ENCODE measurements around the gene LYPLAL1.
A peak's percentile ranks its signal among the peaks of the same experiment; 100 is the strongest.

Gene LYPLAL1

DNA sequence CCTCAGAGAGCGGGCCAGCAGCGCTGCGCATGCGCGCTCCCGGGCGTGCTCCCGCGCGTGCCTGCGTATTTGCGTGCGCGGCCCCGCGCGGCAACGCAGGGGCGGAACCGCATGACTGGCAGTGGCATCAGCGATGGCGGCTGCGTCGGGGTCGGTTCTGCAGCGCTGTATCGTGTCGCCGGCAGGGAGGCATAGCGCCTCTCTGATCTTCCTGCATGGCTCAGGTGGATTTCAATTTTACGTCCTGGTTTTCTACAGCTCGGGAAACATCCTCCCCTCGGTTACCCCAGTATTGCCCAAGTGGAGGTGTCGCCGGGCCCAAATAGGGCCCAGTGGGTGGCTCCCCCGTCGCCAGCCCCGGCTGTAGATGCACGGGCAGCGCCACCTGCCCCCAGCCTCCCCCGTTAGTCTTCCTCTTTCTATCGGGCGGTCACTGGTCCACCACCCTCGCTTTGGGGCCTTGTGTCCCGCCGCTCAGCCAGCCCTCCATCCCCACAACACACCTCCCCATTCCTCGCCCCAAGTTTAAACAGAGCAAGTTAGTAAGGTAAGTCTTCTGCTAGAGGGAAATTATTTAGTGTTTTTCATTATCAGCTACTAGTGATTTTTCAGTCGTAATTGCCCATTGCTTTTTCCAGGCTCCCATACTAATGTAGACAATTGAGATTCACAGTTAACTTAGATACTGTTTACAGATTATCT lies at the start of gene LYPLAL1:
Gene LYPLAL1, plus strand, starts transcription at position 121 of the 702 bp plus-strand sequence. Its CDS starts 13 bp downstream, at position 134.
- Histone ChIP-seq H3K9me3 (ENCODE audit: control insufficient read depth, insufficient read depth, low read length) (no peaks in the 10 kb centered on the region), H3K4me1 (ENCODE audit: insufficient read depth, low read length) (peaks cover 4% of the 10 kb centered on the region; the same call in 1 of the 2 replicates), H3K36me3 (ENCODE audit: insufficient read depth, low read length) (no peaks in the 10 kb centered on the region), H3K9ac (ENCODE audit: low read depth, low read length) (peak within 1 kb of the TSS; percentile 76)

DNA sequence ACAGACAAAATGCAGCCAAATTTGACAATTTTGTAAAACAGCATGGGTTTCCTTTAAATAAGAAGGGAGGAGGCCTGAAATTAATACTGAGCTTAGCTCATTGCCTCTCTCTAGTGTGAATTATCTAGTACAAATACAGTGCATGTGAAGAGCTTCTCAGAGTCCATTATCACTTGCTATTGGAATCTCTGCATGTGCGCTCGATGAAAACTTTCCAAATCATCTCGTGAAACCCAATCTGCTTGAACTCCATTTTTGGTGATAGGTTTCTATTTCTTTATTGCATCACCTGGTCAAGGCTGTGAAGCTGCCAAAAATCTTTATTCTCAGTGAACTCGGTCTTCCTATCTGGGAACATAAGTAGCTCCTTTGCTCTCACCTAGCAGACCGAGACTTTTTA lies 49.5 kb upstream of the LYPLAL1 start:
- H3K9ac ChIP-seq (ENCODE audit: low read depth, low read length): no peak overlapping the region
- no peaks in the 10 kb centered on the region for H3K9me3 ChIP-seq (ENCODE audit: control insufficient read depth, insufficient read depth, low read length)
- H3K4me1 ChIP-seq (ENCODE audit: insufficient read depth, low read length): no peaks in the 10 kb centered on the region; the same call in 1 of the 2 replicates
- H3K36me3 ChIP-seq (ENCODE audit: insufficient read depth, low read length): no peaks in the 10 kb centered on the region

DNA sequence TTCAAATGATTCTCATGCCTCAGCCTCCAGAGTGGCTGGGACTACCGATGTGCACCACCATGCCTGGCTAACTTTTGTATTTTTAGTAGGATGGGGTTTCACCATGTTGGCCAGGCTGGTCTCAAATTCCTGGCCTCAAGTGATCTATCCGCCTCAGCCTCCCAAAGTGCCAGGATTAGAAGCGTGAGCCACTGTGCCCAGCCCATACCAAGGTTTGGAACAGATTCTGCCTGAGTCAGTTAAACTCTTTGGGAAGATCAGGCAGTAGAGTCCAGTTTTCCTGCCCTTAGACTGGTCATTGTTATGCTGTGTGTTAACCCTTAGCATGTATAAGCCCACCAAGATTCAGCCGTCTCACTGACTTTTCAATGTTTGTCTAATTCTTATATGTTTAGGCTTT lies 48.3 kb upstream of the LYPLAL1 start:
- Histone ChIP-seq H3K9me3 (ENCODE audit: control insufficient read depth, insufficient read depth, low read length) (no peaks in the 10 kb centered on the region), H3K4me1 (ENCODE audit: insufficient read depth, low read length) (no peaks in the 10 kb centered on the region; the same call in 1 of the 2 replicates)

DNA sequence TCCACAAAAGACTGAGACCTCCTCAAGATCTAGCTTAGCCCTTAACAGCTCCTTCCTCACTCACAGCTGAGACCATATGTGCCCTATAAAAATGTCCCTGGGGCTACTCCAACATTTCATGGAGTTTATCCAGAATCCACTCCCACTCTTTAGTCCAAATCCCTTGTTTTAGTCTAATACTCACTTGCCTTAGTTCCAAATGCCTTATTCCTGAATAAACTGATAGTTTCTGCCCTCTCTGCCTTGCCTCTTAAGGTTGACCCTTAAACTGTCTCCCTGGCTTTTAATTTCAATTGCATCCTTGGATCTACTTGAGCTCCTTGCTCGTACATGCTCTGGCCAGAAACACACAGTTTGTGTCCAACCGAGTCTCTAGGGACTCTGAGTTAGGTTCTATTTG lies 47.3 kb upstream of the LYPLAL1 start:
- no peaks in the 10 kb centered on the region for H3K36me3 ChIP-seq (ENCODE audit: insufficient read depth, low read length)
- no peaks in the 10 kb centered on the region for H3K9me3 ChIP-seq (ENCODE audit: control insufficient read depth, insufficient read depth, low read length)
- no peak overlapping the region for H3K9ac ChIP-seq (ENCODE audit: low read depth, low read length)
- no peaks in the 10 kb centered on the region for H3K4me1 ChIP-seq (ENCODE audit: insufficient read depth, low read length)

More for the DNA sequence above, 48.3 kb upstream of the LYPLAL1 start:
- no peak overlapping the region for H3K9ac ChIP-seq (ENCODE audit: low read depth, low read length)
- H3K36me3 ChIP-seq (ENCODE audit: insufficient read depth, low read length): no peaks in the 10 kb centered on the region

GRCh38 chr1:219128957-219129356 lies 44.7 kb upstream of the LYPLAL1 start:
- no peaks in the 10 kb centered on the region for H3K36me3 ChIP-seq (ENCODE audit: insufficient read depth, low read length)

DNA sequence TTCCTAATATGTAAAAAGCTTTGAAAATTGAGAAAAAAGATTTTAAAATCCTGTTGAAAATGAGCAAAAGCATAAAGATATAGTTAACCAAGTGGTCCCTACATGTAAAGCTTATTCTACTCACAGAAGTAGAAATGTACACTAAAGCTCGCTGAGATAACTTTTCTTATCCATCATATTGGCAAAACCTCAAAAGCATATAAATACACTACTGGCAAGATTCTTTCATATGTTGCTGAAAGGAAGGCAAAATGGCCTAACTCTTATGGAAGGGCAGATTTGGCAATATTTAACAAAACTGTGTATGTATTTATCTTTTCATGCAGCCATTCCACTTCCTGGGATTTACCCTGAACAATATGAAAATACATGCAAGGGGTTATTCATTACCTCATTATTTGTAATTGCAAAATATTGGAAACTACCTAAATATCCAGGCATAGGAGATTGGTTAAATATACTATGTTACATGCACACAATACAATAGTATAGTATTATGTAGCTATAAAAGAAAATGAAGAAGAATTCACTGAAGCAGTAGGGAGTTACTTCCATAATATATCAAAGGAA lies 43.2 kb upstream of the LYPLAL1 start:
- H3K36me3 ChIP-seq (ENCODE audit: insufficient read depth, low read length): no peaks in the 10 kb centered on the region
- H3K9me3 ChIP-seq (ENCODE audit: control insufficient read depth, insufficient read depth, low read length): no peaks in the 10 kb centered on the region
- H3K9ac ChIP-seq (ENCODE audit: low read depth, low read length): no peak overlapping the region
- H3K4me1 ChIP-seq (ENCODE audit: insufficient read depth, low read length): no peaks in the 10 kb centered on the region

More at GRCh38 chr1:219128957-219129356, 44.7 kb upstream of the LYPLAL1 start:
- Histone ChIP-seq H3K9ac (ENCODE audit: low read depth, low read length) (no peak overlapping the region), H3K4me1 (ENCODE audit: insufficient read depth, low read length) (no peaks in the 10 kb centered on the region), H3K9me3 (ENCODE audit: control insufficient read depth, insufficient read depth, low read length) (no peaks in the 10 kb centered on the region)

- no peaks in the 10 kb centered on the region for H3K4me1 ChIP-seq (ENCODE audit: insufficient read depth, low read length)
- H3K9me3 ChIP-seq (ENCODE audit: control insufficient read depth, insufficient read depth, low read length): no peaks in the 10 kb centered on the region
- H3K36me3 ChIP-seq (ENCODE audit: insufficient read depth, low read length): no peaks in the 10 kb centered on the region
- H3K9ac ChIP-seq (ENCODE audit: low read depth, low read length): no peak overlapping the region
Observed at GRCh38 chr1:219132939-219133338, 40.7 kb upstream of the LYPLAL1 start.

- Histone ChIP-seq H3K9me3 (ENCODE audit: control insufficient read depth, insufficient read depth, low read length) (no peaks in the 10 kb centered on the region), H3K4me1 (ENCODE audit: insufficient read depth, low read length) (no peaks in the 10 kb centered on the region), H3K9ac (ENCODE audit: low read depth, low read length) (no peak overlapping the region), H3K36me3 (ENCODE audit: insufficient read depth, low read length) (no peaks in the 10 kb centered on the region)
Observed at GRCh38 chr1:219138747-219139146, 34.9 kb upstream of the LYPLAL1 start.

DNA sequence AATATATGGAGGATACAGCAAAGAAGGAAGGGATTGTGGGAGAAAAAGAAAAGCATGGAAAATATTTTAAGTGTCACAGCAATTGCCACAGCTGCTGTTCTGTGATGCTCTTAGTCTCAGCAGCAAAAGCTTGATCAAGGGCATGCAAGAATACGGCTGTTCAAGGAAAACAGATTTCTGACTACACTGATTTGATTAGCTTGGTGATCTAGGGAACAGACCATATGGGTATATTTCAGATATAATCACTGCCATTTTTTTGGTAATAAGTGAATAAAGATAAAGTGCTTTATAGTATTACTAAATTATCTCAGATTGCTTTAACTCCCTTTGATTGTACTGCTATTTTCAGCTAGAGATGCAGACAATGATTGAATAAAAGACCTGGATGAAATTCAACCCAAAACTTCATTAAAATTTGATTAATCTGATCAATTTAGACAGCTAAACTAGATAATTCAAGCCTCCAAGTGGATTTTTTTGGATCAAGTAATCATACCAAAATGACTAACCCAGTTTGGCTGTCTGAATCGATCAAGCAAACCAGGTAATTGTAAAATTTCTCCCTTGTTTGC lies 33.3 kb upstream of the LYPLAL1 start:
- no peaks in the 10 kb centered on the region for H3K9me3 ChIP-seq (ENCODE audit: control insufficient read depth, insufficient read depth, low read length)
- H3K4me1 ChIP-seq (ENCODE audit: insufficient read depth, low read length): no peaks in the 10 kb centered on the region
- no peaks in the 10 kb centered on the region for H3K36me3 ChIP-seq (ENCODE audit: insufficient read depth, low read length)
- no peak overlapping the region for H3K9ac ChIP-seq (ENCODE audit: low read depth, low read length)

- Histone ChIP-seq H3K9ac (ENCODE audit: low read depth, low read length) (no peak overlapping the region), H3K4me1 (ENCODE audit: insufficient read depth, low read length) (no peaks in the 10 kb centered on the region), H3K36me3 (ENCODE audit: insufficient read depth, low read length) (no peaks in the 10 kb centered on the region), H3K9me3 (ENCODE audit: control insufficient read depth, insufficient read depth, low read length) (no peaks in the 10 kb centered on the region)
Observed at GRCh38 chr1:219143735-219144134, 29.9 kb upstream of the LYPLAL1 start.

DNA sequence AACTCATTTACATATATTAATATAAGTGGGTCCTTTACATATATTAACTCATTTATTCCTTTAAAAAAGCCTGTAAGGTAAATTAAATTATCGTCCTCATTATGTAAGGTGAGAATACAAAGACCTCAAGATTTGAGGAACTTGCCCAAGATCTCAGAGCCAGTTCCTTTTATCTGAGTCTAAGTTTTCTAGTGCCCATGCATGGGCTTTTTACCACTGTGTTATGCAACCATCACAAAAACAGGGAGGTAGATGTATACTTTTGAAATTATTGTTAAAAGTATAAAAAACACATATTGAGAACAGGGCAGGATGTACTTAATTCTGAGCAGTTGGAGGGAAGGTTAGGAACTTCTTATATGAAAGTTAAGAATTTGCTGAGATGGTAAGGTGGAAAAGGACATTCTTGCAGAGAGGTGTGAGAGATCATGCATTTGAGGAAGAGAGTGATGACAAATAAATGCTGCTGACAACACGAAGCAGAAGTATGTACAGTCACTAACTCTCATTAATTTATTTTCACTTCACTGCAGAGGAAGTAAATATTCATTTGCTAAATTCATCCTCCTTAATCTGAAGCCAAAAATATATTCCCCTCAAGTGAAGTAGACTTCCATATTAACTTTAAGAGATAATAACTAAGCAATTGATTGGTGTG lies 28.9 kb upstream of the LYPLAL1 start:
- Histone ChIP-seq H3K9ac (ENCODE audit: low read depth, low read length) (no peak overlapping the region), H3K9me3 (ENCODE audit: control insufficient read depth, insufficient read depth, low read length) (no peaks in the 10 kb centered on the region), H3K4me1 (ENCODE audit: insufficient read depth, low read length) (no peaks in the 10 kb centered on the region), H3K36me3 (ENCODE audit: insufficient read depth, low read length) (no peaks in the 10 kb centered on the region)

DNA sequence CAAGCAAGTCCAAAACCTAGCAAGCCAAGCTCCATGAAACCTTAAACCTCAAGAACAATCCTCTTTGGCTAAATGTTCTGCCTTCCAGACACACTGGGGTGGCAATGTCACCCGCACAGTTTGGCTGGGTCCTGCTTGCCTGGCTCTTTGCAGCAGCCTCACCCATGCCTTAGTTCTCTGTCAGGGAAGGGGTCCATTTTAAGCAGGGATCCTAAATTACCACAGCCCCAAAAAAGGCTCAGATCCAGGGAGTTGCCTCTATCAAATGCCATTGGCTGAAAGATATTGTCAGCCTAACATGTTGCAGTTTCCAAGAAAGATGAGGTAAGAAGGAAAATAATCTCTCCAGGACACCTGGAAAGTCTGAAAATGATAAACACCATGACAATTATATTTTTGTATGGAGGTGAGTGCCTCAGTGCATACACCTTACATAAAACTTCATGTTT lies 26.1 kb upstream of the LYPLAL1 start:
- H3K4me1 ChIP-seq (ENCODE audit: insufficient read depth, low read length): no peaks in the 10 kb centered on the region
- H3K9me3 ChIP-seq (ENCODE audit: control insufficient read depth, insufficient read depth, low read length): no peaks in the 10 kb centered on the region
- no peak overlapping the region for H3K9ac ChIP-seq (ENCODE audit: low read depth, low read length)
- no peaks in the 10 kb centered on the region for H3K36me3 ChIP-seq (ENCODE audit: insufficient read depth, low read length)

- Histone ChIP-seq H3K4me1 (ENCODE audit: insufficient read depth, low read length) (no peaks in the 10 kb centered on the region), H3K9me3 (ENCODE audit: control insufficient read depth, insufficient read depth, low read length) (no peaks in the 10 kb centered on the region), H3K9ac (ENCODE audit: low read depth, low read length) (no peak overlapping the region), H3K36me3 (ENCODE audit: insufficient read depth, low read length) (no peaks in the 10 kb centered on the region)
Observed at GRCh38 chr1:219149009-219149577, 24.6 kb upstream of the LYPLAL1 start.

DNA sequence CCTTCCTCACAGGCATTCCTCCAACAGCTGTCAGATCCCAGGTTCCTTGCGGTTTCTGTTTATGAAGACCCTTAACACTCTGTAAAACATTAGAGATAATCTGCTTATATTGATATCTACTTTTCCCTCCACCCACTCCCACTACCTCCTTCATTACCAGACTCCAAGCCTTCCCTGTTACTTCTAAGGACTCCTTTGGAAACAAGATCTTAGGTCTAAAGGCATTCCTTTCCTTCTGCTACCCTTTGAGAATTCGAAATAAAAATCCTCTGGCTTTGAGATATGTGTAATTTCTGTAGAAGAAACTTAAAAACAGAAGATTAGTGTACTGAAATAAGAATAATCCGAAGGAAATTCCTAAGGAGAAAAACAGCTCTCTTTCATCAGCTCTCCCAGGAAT lies 23.7 kb upstream of the LYPLAL1 start:
- no peak overlapping the region for H3K9ac ChIP-seq (ENCODE audit: low read depth, low read length)
- no peaks in the 10 kb centered on the region for H3K4me1 ChIP-seq (ENCODE audit: insufficient read depth, low read length)
- H3K36me3 ChIP-seq (ENCODE audit: insufficient read depth, low read length): no peaks in the 10 kb centered on the region
- H3K9me3 ChIP-seq (ENCODE audit: control insufficient read depth, insufficient read depth, low read length): no peaks in the 10 kb centered on the region

Data from ES-I3 (cell line).